ENCODE data around the gene PLSCR3. TPM values are rescaled to one million over a fixed set of nuclear protein-coding genes. Genes with fewer than 3 reads are reported as not detected.
A peak's percentile ranks its signal among the peaks of the same experiment; 100 is the strongest.

Gene PLSCR3
- total and polyA plus RNA-seq, 5 experiments from 2014 or later, result 75.8 to 152 (median 90.5) TPM

DNA sequence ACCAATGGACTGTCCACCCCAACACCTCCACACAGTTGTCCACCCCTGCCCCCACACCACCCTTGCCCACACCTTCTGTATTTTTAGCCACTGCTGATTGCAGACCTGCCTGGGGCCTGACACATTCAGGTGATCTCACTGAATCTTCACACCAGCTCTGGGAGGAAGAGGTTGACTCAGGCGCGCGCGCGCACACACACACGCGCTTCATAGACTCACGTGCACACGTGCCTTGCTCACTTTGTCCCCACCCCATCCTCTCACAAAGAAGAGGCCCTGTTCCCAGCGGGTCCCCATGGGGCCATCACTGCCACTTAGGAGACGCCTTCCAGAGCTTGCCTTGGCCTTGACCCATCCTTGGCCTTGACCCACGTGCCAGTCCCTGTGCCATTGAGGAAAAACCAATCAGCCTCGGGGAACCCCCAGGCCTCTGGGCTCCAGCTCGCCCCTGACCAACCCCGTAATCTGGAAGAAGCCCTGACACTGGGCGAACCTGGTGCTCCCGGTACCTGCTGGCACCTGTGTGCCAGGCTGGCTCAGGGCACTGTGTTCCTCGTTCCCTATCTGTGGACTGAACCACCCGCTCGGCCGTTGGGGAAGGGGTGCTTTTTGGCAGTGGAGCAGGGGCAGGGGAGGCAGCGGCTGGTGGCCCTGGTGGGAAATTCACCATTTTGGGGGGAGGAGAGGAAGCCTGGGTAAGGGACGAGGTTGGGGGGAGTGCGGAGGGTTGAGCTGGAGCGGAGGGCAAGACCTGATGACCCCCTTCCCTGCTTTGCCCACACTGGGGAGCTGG, 16.5 kb upstream of the PLSCR3 start:
- no peak for ATAC-seq
- H3K9me3 Mint-ChIP-seq, result no peaks in the 10 kb centered on the region
- peak overlapping the region in 2 of 10 donors; percentile 27 to 53 for H3K27ac Mint-ChIP-seq

DNA sequence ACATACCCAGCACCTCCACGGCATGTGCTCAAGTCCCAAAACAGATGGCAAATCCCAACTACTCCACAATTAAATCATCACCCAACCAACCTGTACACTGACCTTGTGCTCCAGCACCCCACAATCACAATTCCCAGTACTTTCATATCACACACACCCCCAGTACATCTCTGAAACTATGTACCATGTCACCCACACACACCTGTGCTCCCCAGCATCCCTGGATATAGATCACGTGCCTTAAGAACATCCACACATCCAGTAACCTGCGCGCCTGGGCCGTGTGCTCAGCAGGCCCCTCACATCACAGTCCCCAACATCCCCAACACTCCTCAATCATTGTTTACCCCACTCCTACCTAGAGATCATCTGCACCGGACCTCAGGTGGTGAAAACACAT, 15.4 kb upstream of the PLSCR3 start:
- ATAC-seq (no peak), DNase-seq (no peak)
- peak overlapping the region in 4 of 10 donors; percentile 16 to 53 (median 42) for H3K27ac Mint-ChIP-seq
- H3K4me3 Mint-ChIP-seq, result peak overlapping the region in 4 of 10 donors; percentile 4 to 52 (median 30)
- H3K27me3 Mint-ChIP-seq, result peaks cover 0 to 4% (median 0%) of the 10 kb centered on the region in 5 donors
- H3K36me3 Mint-ChIP-seq, result no peaks in the 10 kb centered on the region
- no peaks in the 10 kb centered on the region for H3K9me3 Mint-ChIP-seq
- peaks cover 12 to 29% (median 22%) of the 10 kb centered on the region in 4 donors for H3K4me1 Mint-ChIP-seq
- POLR2A ChIA-PET, result interaction anchor here (2.3 to 3.4 kb wide), 2 partner anchors 26 to 54 kb away, joined by 7 to 23 read pairs; partner anchors contain the start of gene TMEM102

More for the DNA sequence above, 16.5 kb upstream of the PLSCR3 start:
- H3K4me3 Mint-ChIP-seq, result peak overlapping the region in 1 of 10 donors; percentile 4
- peaks cover 0 to 4% (median 0%) of the 10 kb centered on the region in 5 donors for H3K27me3 Mint-ChIP-seq
- peaks cover 10 to 20% (median 18%) of the 10 kb centered on the region in 4 donors for H3K4me1 Mint-ChIP-seq
- DNase-seq, result no peak
- H3K36me3 Mint-ChIP-seq, result no peaks in the 10 kb centered on the region
- POLR2A ChIA-PET, result no interaction called here

DNA sequence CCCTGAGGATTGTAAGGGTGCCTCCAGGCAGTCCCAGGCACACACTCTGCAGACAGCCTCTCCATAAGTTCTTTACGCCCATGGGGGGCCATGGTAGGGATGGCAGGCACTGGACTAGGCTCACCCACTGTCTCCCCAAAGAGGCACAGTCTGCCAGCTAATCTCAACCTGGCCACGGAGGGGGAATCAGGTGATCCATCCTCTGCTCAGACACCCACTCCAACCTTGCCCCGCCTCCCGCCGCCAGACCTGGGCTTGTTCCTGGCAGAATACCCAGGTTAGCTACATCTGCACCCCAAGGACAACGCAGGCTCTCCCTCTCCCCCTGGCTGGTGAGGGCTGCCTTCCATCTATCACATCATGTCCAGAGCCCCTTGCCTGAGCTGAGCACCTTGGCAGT, 14.5 kb upstream of the PLSCR3 start:
- DNase-seq, result no peak
- peaks cover 0 to 4% (median 0%) of the 10 kb centered on the region in 5 donors for H3K27me3 Mint-ChIP-seq
- POLR2A ChIA-PET, result interaction anchor here (0.6 to 3.4 kb wide), 8 partner anchors 13 to 278 kb away, joined by 3 to 23 read pairs (median 4); partner anchors contain the start of genes POLR2A, TMEM102 and TP53
- no peak for ATAC-seq
- H3K4me3 Mint-ChIP-seq, result peak overlapping the region in 9 of 10 donors; percentile 16 to 81 (median 54)
- H3K4me1 Mint-ChIP-seq, result peaks cover 16 to 29% (median 22%) of the 10 kb centered on the region in 4 donors
- H3K36me3 Mint-ChIP-seq, result no peaks in the 10 kb centered on the region
- peak overlapping the region in 4 of 10 donors; percentile 20 to 67 (median 30) for H3K27ac Mint-ChIP-seq
- no peaks in the 10 kb centered on the region for H3K9me3 Mint-ChIP-seq

DNA sequence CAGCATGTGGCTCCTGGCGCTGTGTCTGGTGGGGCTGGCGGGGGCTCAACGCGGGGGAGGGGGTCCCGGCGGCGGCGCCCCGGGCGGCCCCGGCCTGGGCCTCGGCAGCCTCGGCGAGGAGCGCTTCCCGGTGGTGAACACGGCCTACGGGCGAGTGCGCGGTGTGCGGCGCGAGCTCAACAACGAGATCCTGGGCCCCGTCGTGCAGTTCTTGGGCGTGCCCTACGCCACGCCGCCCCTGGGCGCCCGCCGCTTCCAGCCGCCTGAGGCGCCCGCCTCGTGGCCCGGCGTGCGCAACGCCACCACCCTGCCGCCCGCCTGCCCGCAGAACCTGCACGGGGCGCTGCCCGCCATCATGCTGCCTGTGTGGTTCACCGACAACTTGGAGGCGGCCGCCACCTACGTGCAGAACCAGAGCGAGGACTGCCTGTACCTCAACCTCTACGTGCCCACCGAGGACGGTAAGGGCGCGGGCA, 14.0 kb upstream of the PLSCR3 start:
- DNase-seq (peak in 9 of 10 donors; percentile 31 to 75 (median 43)), ATAC-seq (peak; percentile 20 to 29)
- Mint-ChIP-seq H3K36me3 (no peaks in the 10 kb centered on the region), H3K27ac (peak overlapping the region in 3 of 10 donors; percentile 15 to 73 (median 60)), H3K27me3 (peaks cover 0 to 4% (median 0%) of the 10 kb centered on the region in 5 donors), H3K4me1 (peaks cover 17 to 31% (median 22%) of the 10 kb centered on the region in 4 donors), H3K4me3 (peak overlapping the region in 8 of 10 donors; percentile 18 to 64 (median 50)), H3K9me3 (no peaks in the 10 kb centered on the region)
- POLR2A ChIA-PET, result interaction anchor here (0.6 to 3.4 kb wide), 9 partner anchors 13 to 279 kb away, joined by 3 to 23 read pairs (median 5); partner anchors contain the start of genes PLSCR3, POLR2A, TMEM102 and TP53

DNA sequence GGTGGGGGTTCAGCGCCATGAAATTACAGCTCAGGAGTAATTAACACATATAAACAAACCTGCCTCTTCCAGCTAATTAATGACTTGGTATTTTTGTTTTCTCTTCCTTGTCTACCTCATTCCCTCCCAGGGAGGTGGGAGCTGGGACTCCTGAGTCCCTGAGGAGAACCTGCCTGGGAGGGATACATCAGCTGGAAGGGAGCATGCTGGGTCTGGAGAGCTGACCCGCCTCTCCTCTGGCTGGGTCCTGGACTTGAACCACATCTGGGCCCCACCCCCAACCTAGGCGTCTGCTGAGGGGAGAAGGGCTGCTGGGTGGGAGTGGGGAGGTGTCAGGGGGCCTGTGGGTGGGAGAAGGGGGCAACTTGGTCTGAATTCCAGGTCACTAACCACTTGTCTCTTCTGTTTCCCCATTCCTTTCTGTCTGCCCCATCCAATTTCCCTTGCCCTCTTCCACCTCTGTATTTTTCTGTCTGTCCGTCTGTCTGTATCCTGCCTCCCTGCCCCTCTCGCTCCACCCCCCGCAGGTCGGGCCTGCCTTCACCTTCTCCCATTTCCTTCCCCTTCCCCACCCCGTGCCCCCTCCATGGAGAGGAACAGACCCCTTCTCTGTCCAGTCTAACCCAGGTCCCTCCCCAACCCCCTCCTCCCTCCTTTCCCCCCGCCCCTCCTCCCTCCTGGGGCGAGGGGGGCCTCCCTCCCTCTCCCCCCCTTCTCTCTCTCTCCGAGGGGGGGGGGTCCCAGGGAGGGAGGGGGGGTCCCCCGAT, 13.3 kb upstream of the PLSCR3 start, which contains the start of gene NLGN2:
Gene NLGN2, plus strand, starts transcription at position 361 of the 767 bp plus-strand sequence. CDS start 411 bp downstream, outside the sequence.
- Mint-ChIP-seq H3K4me3 (peak within 1 kb of the TSS; percentile 48 to 92 (median 60)), H3K27ac (peak within 1 kb of the TSS in 6 of 10 donors; percentile 36 to 80 (median 73)), H3K27me3 (peaks cover 0 to 4% (median 0%) of the 10 kb centered on the region in 5 donors), H3K9me3 (no peaks in the 10 kb centered on the region), H3K4me1 (peaks cover 21 to 36% (median 28%) of the 10 kb centered on the region in 4 donors), H3K36me3 (no peaks in the 10 kb centered on the region)
- ATAC-seq (no peak), DNase-seq (no peak)
- POLR2A ChIA-PET, result interaction anchor here (1.0 to 3.4 kb wide), 8 partner anchors 10 to 279 kb away, joined by 3 to 23 read pairs (median 7); partner anchors contain the start of genes PLSCR3, POLR2A, TMEM102 and TP53

DNA sequence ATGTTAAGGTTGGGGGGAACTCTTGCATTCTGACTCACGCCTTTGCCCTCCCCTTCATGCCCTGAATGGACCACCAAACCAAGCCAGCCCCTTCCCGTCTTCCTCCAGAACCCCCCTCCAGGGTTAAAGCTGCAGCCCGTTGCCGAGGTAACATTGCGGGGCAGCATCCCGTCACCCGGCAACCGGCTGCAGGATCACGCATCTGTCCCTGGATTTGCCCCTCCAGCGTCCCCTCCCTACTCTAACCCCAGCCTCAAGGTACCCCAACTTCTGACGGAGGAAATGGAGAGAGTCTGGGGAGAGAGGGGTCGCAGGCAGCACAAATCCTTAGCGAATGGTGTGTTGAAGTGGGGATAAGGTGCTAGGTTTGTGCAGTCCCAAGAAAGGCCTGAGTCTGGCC, 12.8 kb upstream of the PLSCR3 start:
- Mint-ChIP-seq H3K9me3 (no peaks in the 10 kb centered on the region), H3K27ac (peak overlapping the region in 4 of 10 donors; percentile 47 to 77 (median 64)), H3K4me3 (peak overlapping the region in 9 of 10 donors; percentile 24 to 92 (median 32)), H3K36me3 (no peaks in the 10 kb centered on the region), H3K4me1 (peaks cover 21 to 36% (median 28%) of the 10 kb centered on the region in 4 donors), H3K27me3 (peaks cover 0 to 4% (median 0%) of the 10 kb centered on the region in 5 donors)
- POLR2A ChIA-PET, result interaction anchor here (1.3 to 3.4 kb wide), 4 partner anchors 10 to 29 kb away, joined by 3 to 23 read pairs (median 8); partner anchors contain the start of genes PLSCR3 and TMEM102
- no peak for ATAC-seq
- no peak for DNase-seq

DNA sequence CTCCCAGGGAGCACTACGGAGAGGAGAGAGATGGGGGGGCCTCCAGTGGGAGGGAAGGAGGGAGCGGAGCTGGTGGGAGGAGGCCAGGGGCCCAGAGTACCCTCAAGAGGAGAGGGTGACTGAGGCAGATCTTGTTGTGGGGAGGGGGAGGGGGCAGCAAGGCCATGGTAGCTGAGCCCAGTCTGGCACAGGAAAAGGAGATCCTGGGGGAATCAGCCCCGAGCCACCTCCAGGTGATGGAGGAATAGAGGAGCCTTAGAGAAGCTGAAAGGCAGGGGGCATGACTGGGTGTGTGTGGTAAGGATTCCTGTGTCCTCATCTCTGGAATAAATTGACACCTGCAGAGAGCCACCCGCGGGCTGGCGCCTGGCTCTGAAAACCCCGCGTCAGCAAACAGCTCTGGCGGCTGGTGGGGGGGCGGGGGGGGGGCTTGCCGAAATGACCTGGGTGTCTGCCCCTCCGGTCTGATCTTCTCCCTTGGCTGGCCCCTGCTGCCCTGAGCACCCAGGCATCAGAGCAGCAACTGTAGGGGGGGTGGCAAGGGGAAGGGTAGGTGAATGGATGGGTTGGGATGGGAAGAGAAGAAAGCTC, 12.0 kb upstream of the PLSCR3 start:
- H3K36me3 Mint-ChIP-seq, result no peaks in the 10 kb centered on the region
- POLR2A ChIA-PET, result interaction anchor here (0.7 to 3.4 kb wide), 5 partner anchors 9 to 73 kb away, joined by 3 to 23 read pairs (median 8); partner anchors contain the start of genes PLSCR3, TMEM102 and ZBTB4
- peak overlapping the region; percentile 62 to 92 (median 80) for H3K4me3 Mint-ChIP-seq
- DNase-seq, result peak in 1 of 10 donors; percentile 25
- peaks cover 22 to 36% (median 31%) of the 10 kb centered on the region in 4 donors for H3K4me1 Mint-ChIP-seq
- H3K27me3 Mint-ChIP-seq, result peaks cover 0 to 4% (median 0%) of the 10 kb centered on the region in 5 donors
- ATAC-seq, result no peak
- H3K9me3 Mint-ChIP-seq, result no peaks in the 10 kb centered on the region
- H3K27ac Mint-ChIP-seq, result peak overlapping the region in 7 of 10 donors; percentile 49 to 95 (median 84)

DNA sequence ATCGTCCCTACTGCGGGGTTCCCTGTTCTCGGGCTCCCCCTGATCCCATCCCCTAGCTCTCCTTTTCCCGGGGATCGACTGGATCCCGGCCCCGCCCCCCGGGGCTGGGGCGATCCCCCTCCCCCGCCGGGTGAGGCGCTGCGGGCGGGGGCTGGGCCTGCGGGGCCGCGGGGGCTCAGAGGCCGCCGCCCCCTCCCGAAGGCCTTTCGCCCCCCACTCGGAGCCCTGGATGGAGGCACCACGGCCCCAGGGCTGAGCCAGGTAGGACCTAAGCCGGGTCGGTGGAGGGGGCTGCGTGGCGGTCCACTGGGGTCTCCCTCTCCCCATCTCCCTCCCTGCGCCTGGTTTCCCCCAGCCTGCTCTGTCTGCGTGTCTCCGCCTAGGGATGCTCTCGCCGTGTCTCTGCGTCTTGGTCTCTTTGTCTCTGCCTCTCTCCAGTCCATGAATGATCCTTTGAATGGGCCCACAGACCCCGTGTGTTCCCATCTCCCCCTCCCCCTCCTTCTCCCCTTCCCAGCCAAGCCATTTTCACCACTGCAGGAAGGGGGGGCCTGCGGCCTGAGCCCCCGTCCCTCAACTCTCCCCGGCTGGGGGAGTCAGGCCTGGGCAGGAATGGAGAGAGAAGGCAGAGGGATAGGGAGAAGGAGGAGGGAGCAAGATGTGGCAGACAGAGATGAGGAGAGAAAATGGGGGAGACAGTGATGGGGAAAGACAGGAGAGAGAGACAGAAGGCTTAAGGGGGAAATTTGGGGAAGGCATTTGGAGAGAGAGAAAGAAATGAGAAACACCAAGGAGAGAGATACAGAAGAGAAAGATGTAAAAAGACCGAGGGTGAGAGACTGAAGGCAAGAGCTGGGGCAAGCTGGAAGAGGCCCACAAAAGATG, 11.3 kb upstream of the PLSCR3 start:
- DNase-seq, result no peak
- Mint-ChIP-seq H3K27ac (peak overlapping the region; percentile 48 to 95 (median 88)), H3K36me3 (no peaks in the 10 kb centered on the region), H3K27me3 (peaks cover 0 to 4% (median 0%) of the 10 kb centered on the region in 5 donors), H3K4me1 (peaks cover 22 to 36% (median 31%) of the 10 kb centered on the region in 4 donors), H3K9me3 (no peaks in the 10 kb centered on the region), H3K4me3 (peak overlapping the region; percentile 75 to 96 (median 86))
- POLR2A ChIA-PET, result interaction anchor here (1.0 to 3.5 kb wide), 4 partner anchors 11 to 79 kb away, joined by 3 to 40 read pairs (median 20); partner anchors contain the start of genes PLSCR3, POLR2A and TMEM102
- ATAC-seq, result no peak

DNA sequence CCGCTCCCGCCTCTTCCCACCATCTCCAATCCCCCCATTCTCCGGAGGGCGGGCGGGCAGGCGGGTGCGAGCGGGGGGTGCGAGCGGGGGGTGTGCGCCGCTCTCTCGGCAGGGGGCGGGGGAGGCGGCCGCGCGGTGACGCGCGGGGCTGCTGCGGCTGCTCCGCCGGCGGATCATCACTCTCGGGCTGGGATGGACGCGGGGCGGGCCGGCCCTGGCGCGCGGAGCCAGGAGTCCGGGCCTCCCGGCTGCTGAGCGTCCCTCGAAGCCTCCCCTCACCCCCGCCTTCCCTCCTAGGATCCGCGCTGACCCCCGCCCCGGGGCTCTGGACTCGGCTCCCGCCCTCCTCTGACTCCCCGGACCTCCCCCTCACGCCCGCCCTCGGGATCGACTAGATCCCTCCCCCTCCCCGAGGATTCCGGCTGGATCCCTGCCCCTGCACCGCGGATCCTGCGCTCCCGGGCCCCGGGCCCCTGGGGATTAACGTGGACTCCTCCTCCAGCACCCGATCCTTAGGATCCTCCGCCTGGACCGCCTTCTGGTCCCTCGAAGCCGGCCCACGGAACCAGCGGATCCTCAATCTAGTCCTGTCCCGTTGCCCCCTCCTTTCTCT, 10.5 kb upstream of the PLSCR3 start:
- H3K4me1 Mint-ChIP-seq, result peaks cover 21 to 36% (median 31%) of the 10 kb centered on the region in 4 donors
- H3K27me3 Mint-ChIP-seq, result peaks cover 0 to 4% (median 0%) of the 10 kb centered on the region in 5 donors
- DNase-seq (peak in 5 of 10 donors; percentile 58 to 86 (median 77)), ATAC-seq (peak; percentile 48 to 56)
- H3K36me3 Mint-ChIP-seq, result no peaks in the 10 kb centered on the region
- POLR2A ChIA-PET, result interaction anchor here (0.7 to 3.6 kb wide), 17 partner anchors 11 to 282 kb away, joined by 3 to 50 read pairs (median 6); partner anchors contain the start of genes ACAP1, MPDU1, NEURL4 and PLSCR3
- peak overlapping the region; percentile 89 to 99 (median 98) for H3K27ac Mint-ChIP-seq
- H3K4me3 Mint-ChIP-seq, result peak overlapping the region; percentile 92 to 98 (median 96)
- H3K9me3 Mint-ChIP-seq, result no peaks in the 10 kb centered on the region

Measured in naive thymus-derived CD8-positive, alpha-beta T cell (primary cell).